GM12864 (cell line): ENCODE measurements around the gene WSCD2.
"Not testable (repeated sequence)": the region's sequence is repeated elsewhere in the genome, so short reads cannot be mapped to it uniquely, and the experiment has no call there.

Experiments used
- DNase-seq: peaks from one replicate; pipeline ENCODE4 v3.0.0-alpha.2; 2011; ENCODE audit warnings: low read depth
- H3K4me3 ChIP-seq: 2 replicates; pipeline ENCODE4 v1.5.1; 2011; ENCODE audit warnings: mild to moderate bottlenecking, low read depth, low read length, control low read depth
- TF ChIP-seq, protein P1 (sequence below): IDR thresholded peaks from 2 replicates; pipeline ENCODE4 v1.5.1; 2011; ENCODE audit warnings: low read depth, mild to moderate bottlenecking, moderate library complexity, low read length, control low read depth, inconsistent platforms; ENCODE audit errors: missing control alignments

Gene WSCD2

DNA sequence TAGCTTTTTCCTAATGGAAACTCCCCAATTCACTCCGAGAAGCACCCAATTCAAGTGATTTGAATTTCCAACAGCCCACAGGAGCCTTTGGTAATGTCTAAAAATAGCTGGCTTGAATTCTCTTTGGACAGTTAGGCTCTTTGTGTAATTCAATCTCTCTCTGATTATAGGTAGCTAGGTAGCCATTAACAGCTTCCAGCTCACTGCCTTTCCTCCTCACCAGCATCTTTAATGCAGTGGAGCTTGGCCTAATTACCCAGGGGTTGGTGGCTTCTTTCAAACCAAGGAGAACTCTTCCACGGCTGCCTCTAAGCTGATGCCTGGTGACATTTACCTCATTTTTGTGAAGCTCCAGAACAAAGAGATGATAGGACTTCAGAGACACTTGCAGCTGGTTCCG is 86.4 kb downstream of the WSCD2 start:
- no peak overlapping the region for H3K4me3 ChIP-seq
- DNase-seq, result no peak

DNA sequence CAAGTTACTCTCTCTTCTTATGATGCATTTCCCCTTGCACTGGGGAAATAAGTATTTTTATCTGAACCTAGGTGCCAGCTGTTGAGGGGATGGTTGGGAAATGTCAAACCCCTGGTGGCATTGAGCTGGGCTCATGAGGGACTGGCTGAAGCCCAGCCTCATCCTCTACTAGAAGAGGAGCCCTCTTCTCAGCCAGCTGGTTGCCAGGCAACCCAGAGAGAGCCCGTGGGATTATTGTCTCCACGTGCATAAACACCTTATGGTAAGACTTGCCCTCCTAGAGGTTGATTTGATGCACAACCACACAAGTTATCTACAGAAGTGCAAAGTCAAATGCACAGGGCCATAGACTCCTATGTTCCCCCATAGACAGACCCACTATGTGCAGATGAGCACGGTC is 89.8 kb downstream of the WSCD2 start:
- TF ChIP-seq, protein P1, sequence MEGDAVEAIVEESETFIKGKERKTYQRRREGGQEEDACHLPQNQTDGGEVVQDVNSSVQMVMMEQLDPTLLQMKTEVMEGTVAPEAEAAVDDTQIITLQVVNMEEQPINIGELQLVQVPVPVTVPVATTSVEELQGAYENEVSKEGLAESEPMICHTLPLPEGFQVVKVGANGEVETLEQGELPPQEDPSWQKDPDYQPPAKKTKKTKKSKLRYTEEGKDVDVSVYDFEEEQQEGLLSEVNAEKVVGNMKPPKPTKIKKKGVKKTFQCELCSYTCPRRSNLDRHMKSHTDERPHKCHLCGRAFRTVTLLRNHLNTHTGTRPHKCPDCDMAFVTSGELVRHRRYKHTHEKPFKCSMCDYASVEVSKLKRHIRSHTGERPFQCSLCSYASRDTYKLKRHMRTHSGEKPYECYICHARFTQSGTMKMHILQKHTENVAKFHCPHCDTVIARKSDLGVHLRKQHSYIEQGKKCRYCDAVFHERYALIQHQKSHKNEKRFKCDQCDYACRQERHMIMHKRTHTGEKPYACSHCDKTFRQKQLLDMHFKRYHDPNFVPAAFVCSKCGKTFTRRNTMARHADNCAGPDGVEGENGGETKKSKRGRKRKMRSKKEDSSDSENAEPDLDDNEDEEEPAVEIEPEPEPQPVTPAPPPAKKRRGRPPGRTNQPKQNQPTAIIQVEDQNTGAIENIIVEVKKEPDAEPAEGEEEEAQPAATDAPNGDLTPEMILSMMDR, result no peak
- H3K4me3 ChIP-seq, result no peak overlapping the region
- no peak for DNase-seq

More for the DNA sequence above, 86.4 kb downstream of the WSCD2 start:
- TF ChIP-seq, protein P1, result no peak

DNA sequence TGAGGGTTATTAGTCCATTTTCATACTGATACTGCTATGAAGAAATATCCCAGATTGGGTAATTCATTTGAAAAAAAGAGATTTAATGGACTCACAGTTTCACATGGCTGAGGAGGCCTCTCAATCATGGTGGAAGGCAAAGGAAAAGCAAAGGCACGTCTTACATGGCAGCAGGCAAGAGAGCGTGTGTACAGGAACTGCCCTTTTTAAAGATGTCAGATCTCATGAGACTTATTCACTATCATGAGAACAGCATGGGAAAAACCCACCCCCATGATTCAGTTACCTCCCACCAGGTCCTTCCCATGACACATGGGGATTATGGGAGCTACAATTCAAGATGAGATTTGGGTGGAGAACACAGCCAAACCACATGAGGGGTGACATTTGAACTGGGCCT is 96.0 kb downstream of the WSCD2 start:
- not testable (repeated sequence) for H3K4me3 ChIP-seq, DNase-seq

DNA sequence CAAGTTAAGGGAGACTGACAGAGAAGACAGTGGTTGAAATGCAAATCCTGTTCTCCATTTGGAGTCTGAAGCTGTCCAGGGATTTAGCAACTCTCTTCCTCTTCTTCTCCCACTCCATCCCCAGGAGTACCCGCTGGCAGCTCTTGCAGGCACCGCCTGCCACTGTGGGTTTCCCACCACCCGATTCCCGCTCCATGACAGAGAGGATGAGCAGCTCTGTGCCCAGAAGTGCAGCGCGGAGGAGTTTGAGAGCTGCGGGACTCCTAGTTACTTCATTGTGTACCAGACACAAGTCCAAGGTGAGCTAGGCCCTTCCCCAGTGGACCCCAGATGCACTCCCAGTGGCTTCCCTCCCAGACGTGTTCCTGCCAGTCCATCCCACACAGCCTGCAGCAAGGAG is 97.8 kb downstream of the WSCD2 start:
- TF ChIP-seq, protein P1, result no peak
- no peak for DNase-seq
- H3K4me3 ChIP-seq, result no peak overlapping the region

DNA sequence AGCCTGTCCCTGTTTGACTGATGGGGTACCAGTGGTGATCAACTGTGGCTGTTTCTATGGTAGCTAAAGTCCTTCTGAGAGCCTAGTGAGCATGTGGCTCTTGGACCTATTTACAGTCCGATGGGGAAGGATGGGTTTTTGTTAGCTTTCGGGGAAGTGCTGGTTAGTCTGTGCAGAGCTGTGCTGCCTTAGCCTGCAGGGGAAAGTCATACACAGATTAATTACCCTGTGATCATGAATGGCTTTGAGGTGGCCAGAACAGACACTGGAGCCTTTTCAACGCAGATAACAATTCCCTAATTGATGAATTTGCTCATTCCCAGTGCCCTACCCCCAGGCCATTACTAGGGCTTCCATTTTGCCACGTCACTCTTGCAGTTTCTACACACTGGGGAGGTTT is 99.7 kb downstream of the WSCD2 start:
- no peak for DNase-seq
- H3K4me3 ChIP-seq, result no peak overlapping the region
- TF ChIP-seq, protein P1, result no peak

DNA sequence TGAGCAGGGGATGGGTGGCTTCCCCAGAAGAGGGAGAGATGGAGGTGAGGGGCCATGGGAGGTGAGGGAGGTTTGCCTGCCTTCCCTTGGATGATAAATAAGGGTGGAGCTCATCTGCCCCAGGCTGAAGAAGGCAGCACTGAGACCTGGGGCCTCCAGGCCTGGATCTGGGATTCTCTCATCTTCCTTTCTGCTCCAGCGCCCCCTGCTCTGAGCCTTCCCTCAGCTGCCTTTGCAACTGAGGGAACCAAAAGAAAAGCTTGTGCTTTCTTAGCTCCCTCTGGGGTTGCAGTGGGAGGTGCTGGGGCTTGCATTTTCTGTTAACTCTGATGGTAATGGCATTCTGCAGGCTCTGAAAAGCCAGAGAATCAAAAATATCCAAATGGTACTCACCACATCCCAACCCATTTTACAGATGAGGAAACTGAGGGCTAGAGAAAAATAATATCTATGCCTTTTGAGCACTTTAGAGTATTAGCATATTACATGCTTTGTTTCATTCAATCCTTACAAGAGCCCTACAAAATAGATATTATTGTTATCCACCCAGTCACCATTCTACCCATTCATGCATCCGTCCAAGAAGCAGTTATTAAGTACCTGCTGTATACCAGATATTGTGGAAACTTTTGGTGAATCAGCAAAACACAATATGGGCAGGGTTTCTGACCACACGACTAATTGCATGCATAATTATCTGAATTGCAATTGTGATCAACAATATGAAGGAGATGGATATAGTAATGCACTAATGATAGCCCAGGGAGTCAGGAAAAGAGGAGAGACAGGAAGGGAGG is 102.2 kb downstream of the WSCD2 start:
- TF ChIP-seq, protein P1, result no peak
- DNase-seq, result no peak
- H3K4me3 ChIP-seq, result no peak overlapping the region

DNA sequence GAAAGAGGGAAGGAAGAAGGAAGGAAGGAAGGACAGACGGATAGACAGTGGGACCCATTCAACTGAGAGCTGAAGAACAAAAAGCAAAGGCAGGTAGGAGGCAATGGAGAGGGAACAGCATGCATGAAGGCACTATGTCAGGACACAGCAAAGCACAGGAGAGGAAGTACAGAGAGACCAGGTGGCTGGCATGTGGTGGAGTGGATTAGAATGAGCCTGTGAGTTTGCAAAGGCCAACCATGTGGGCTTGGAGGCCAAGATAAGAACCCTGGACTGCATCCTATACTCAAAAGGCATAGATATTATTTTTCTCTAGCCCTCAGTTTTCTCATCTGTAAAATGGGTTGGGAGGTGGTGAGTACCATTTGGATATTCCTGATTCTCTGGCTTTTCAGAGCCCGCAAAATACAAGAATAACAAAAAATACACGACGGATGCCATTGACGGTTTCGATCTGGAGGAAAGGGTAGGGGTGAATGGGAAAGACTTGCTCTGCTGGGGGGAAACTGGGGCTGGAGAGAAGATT is 102.9 kb downstream of the WSCD2 start:
- TF ChIP-seq, protein P1, result no peak
- DNase-seq, result no peak
- H3K4me3 ChIP-seq, result no peak overlapping the region
